ENCODE measurements around the gene FRYL.

DNA sequence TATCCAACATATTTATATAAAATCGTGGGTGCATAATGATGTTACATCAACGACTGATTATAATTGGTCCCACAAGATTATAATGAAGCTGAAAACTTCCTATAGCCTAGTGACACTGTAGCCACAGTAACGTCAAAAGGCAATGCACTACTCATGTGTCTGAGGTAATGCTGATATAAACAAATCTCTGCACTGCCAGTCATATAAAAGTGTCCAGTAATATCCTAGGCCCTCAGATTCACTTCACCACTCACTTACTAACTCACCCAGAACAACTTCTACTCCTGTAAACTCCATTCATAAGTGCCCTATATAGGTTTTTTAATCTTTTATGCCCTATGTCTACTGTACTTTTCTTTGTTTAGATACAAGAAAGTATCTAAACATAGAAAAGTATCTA lies 18.8 kb downstream of the FRYL start:
- TF ChIP-seq, protein P1, sequence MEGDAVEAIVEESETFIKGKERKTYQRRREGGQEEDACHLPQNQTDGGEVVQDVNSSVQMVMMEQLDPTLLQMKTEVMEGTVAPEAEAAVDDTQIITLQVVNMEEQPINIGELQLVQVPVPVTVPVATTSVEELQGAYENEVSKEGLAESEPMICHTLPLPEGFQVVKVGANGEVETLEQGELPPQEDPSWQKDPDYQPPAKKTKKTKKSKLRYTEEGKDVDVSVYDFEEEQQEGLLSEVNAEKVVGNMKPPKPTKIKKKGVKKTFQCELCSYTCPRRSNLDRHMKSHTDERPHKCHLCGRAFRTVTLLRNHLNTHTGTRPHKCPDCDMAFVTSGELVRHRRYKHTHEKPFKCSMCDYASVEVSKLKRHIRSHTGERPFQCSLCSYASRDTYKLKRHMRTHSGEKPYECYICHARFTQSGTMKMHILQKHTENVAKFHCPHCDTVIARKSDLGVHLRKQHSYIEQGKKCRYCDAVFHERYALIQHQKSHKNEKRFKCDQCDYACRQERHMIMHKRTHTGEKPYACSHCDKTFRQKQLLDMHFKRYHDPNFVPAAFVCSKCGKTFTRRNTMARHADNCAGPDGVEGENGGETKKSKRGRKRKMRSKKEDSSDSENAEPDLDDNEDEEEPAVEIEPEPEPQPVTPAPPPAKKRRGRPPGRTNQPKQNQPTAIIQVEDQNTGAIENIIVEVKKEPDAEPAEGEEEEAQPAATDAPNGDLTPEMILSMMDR (conservative IDR thresholded peaks at IDR 0.05): no peak
- TF ChIP-seq EZH2 (IDR thresholded peaks at IDR 0.05; ENCODE audit: low read depth): no peak

All from PC-9 (cell line).